Stimulated activated CD4-positive, alpha-beta T cell treated with anti-CD3 and anti-CD28 coated beads, Interleukin-1b, Interleukin-23, amount 100 ng/mL, for 24 hours (primary cell): ENCODE data around the gene PODN.

ENCODE experiments used
- DNase-seq, 4 experiments: peaks; one replicate each; pipeline ENCODE4 v3.0.0-alpha.2; 2020; ENCODE audit warnings: low read depth in 4 of 4, low spot score in 1 of 4

PODN gene

DNA sequence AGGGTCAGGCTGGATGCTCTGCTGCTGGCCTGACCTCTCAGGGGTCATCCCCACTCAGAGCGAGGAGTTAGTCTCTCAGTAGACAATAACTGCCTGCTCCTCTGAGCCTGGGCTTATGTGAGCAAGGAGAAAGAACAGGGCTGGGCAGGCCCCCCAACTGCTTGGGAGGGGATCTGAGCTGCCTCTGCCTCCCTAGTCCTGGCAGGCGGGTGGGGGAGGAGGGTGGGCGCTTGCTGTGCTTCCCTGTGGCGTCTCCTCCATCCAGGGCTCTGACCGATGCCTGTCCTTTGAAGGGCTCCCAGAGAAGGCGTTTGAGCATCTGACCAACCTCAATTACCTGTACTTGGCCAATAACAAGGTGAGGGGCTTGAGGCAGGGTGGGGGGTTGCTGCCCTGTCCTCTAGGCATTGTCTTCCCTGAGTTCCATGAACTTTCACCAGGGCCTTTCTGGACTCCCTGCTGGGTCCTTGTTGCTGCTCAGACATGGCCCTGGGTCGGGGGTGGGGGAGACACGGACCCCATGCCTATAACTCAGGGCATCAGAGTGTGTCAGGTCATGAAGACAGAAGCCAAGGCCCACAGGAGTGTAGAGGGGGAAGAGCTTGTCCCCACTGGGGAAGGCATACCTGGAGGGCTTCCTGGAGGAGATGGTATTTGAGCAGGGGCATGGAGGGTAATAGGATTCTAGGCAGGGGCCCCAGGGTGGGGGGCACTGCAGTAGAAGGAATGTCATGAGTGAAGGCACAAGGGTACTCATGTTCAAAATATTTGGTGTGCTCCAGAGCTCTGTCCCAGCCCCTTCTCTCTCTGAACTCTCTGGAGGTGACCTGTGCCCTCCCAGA lies 12.5 kb downstream of the PODN start:
- no peak for DNase-seq

DNA sequence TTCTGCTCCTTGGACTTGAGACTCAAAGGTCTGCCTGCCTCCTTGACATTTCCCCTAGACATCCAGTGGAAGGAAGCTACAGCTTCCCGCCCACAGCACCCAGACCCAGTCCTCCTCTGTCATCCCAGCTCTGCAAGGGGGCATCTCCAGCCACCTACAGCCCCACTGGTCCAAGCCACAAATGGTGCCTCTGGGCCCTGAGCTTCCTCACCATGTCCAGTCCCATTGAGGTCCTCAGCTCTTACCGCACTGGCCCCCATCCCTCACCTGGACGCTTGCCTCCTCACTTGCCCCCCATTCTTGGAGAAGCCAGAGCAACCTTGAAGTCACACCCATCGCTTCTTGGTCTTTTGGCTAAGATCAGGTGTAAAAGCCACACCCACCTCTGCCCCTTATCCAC lies 13.2 kb downstream of the PODN start:
- no peak for DNase-seq

DNA sequence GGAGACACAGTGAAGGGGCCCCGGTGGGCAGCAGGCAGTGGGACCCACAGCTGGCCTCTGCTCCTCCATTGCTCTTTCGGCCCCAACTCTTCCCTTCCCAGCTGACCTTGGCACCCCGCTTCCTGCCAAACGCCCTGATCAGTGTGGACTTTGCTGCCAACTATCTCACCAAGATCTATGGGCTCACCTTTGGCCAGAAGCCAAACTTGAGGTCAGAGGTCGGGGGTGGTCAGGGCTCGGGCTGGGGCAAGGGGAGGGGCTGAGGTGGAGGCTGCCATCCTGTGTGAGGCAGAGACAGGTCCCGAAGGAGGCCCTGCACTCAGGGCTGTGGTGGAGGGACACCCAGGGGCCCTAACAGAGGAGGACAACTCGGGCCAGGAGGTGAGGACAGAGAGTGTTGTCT lies 13.7 kb downstream of the PODN start:
- no peak for DNase-seq

DNA sequence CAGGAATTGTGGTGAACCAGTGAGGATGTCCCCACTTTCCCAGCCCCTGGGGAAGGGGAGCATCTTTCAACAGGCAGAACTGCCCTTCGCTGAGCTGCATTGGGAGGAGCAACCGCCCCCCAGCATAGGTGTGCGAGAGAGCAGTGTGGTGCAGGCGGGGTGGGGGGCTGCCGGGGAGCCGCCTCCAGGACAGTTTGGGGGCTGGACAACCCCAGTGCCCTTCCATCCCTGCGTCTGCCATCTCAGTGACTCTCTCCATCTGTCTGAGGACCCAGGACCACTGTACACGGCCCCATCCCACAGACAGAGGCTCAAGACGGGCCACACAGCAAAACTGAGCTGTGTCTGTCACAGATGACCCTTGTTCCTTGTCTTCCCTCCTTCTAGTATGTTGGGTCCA lies 14.2 kb downstream of the PODN start:
- DNase-seq = no peak

DNA sequence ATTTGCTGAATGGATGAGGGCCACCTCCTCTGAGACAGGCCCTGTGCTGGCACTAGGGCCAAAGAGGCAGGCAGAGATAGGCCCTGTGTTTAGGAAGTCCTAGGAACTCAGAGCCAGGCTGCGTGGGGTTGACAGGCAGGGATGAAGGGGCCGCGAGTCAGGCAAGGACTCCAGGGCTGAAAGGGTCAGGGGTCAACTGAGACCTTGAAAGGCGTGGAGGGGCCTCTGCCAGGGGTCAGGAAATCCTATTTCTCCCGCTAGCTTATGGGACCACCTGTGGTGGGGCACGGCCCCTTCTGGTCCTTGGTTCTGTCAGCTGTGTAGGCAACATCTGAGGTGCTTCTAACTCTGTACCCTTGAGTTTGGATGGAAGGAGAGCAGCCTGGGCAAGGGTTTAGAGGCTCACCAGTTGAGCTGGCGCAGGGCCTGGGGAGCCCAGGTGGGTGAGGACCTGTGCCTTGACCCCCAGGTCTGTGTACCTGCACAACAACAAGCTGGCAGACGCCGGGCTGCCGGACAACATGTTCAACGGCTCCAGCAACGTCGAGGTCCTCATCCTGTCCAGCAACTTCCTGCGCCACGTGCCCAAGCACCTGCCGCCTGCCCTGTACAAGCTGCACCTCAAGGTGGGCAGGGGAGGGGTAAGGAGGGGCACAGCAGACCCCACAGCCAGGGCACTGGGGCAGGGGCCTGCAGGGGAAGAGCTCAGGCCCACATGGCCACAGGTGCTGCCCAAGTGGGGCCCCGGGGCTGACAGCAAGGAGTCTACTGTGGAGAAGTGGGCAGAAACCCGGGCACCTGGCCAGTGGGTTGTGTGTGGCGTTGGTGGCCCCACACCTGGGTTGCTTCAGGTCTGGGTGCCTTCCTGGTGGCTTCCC lies 14.9 kb downstream of the PODN start:
- no peak for DNase-seq

DNA sequence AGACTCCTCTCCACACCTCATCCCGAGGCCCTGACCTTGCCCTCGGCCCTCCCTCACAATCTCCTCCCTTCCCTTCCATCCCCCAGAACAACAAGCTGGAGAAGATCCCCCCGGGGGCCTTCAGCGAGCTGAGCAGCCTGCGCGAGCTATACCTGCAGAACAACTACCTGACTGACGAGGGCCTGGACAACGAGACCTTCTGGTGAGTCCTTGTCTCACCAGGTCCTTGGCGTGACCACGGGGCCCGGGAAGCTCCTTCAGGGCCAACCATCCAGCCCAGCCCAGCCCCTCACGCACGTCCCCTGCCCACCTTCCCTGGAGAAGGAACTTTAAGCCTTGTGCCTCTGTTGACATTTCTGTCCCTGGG lies 15.6 kb downstream of the PODN start:
- DNase-seq = no peak

DNA sequence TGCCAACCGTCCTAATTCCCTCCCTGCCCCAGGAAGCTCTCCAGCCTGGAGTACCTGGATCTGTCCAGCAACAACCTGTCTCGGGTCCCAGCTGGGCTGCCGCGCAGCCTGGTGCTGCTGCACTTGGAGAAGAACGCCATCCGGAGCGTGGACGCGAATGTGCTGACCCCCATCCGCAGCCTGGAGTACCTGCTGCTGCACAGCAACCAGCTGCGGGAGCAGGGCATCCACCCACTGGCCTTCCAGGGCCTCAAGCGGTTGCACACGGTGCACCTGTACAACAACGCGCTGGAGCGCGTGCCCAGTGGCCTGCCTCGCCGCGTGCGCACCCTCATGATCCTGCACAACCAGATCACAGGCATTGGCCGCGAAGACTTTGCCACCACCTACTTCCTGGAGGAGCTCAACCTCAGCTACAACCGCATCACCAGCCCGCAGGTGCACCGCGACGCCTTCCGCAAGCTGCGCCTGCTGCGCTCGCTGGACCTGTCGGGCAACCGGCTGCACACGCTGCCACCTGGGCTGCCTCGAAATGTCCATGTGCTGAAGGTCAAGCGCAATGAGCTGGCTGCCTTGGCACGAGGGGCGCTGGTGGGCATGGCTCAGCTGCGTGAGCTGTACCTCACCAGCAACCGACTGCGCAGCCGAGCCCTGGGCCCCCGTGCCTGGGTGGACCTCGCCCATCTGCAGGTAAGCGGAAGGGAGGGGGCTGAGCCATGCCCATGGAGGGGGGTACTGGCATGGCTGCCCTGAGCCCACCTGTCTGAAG lies 16.5 kb downstream of the PODN start:
- DNase-seq = no peak

DNA sequence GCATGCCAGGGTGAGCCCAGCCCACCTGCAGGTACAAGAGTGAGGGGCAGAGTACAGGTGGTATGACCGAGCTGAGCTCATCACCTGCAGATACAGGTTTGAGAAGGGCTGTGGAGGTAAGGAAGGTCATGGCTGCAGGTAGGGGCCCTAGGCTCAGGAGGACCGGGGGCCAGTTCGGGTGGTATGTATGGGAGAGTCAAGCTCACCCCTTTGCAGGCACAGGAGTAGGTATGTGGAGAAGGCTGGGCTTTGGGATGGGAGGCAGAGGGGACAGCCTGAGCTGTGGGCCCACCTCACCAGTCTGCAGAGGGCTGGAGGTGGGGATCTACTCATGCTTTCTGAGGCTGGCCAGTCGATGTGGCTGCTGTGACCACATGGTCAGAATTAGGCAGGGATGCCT lies 17.2 kb downstream of the PODN start:
- no peak for DNase-seq

DNA sequence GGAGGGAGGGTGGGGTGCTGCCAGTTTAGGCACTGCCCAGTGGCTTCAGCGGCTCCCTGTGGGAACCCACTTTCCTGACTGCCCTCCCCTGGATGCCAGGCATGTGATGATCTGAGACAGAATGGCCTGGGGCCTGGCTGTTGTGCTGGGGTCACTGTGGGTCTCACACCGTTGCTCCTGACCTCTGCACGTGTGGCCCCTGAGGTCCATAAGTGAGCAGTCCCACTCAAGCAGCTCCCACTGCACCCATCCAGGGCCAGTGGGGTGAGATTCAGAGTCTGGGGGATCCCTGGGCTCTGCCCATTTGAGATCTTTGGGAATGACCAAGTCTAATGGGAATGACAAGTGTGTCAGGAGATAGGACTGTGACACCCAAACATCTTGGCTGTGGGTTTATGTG lies 18.0 kb downstream of the PODN start:
- DNase-seq = no peak

DNA sequence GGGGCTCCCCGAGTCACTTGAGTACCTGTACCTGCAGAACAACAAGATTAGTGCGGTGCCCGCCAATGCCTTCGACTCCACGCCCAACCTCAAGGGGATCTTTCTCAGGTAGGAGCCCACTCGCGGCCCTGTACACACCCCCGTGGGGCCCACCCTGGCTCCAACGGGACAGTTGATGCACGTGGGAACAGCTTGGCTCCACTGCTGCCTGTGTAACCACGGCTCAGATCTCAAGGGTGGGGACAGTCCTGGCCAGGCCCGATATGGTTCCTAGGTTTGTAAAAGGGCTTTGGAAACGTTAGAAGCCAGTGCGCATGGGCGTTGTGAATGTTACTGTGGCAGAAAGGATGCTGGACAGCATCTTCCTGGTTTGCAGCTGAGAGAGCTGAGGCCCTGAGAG lies 18.8 kb downstream of the PODN start:
- DNase-seq = no peak

DNA sequence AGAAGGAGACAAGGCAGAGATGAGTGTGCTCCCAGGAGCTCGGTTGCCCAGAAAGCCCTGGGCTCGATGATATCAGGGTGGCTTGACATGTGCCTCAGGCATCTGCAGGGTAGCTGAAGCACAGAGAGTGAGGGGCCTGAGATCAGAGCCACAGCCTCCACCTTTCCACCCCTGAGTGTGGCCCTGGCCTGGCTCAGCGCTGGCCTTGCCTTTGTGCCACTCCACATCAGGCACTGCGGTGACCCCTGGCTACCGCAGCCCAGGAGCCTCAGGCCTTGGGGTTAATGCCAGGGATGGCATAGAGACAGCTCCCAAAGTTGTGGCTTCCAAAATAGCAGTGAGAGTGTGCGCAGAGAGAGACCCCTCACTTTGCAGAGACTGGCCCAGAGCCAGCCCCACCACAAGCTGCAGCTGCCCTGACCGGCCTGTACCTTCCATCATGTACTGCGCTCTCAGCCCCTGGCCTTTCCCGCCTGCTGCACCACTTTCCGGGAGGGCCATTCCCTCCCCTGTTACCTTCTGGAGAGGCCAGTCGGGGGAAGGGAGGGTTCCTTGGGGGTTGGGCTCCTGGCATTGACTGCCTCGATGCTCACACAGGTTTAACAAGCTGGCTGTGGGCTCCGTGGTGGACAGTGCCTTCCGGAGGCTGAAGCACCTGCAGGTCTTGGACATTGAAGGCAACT lies 19.5 kb downstream of the PODN start:
- DNase-seq = no peak

DNA sequence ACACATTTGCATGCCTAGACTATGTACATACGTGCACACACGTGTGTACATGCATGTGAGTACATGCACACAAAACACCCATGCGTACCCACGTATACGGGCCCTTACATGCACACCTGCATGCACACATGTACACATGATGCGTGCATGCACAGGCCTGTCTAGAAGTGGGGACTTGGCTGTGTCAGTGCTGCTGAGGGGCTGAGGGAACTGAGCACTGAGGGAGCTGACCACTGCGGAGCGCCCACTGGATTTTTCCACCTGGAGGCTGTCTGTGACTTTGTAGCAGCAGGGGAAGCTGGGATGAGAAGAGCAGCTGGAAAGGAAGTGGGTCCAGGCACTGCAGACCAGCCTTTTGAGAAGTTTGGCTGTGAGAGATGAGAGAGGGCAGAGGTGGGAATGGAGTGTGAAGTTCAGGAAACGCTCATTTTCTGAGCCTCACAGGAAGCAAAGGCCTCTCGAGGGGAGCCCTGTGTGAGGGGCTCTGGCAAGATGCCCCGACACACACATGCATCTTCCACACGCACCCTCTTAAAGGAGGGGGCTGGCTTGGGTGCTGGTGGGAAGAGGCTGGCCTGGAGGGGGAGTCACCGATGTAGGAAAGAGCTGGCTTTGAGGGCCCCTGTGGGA lies 20.9 kb downstream of the PODN start:
- DNase-seq = no peak

DNA sequence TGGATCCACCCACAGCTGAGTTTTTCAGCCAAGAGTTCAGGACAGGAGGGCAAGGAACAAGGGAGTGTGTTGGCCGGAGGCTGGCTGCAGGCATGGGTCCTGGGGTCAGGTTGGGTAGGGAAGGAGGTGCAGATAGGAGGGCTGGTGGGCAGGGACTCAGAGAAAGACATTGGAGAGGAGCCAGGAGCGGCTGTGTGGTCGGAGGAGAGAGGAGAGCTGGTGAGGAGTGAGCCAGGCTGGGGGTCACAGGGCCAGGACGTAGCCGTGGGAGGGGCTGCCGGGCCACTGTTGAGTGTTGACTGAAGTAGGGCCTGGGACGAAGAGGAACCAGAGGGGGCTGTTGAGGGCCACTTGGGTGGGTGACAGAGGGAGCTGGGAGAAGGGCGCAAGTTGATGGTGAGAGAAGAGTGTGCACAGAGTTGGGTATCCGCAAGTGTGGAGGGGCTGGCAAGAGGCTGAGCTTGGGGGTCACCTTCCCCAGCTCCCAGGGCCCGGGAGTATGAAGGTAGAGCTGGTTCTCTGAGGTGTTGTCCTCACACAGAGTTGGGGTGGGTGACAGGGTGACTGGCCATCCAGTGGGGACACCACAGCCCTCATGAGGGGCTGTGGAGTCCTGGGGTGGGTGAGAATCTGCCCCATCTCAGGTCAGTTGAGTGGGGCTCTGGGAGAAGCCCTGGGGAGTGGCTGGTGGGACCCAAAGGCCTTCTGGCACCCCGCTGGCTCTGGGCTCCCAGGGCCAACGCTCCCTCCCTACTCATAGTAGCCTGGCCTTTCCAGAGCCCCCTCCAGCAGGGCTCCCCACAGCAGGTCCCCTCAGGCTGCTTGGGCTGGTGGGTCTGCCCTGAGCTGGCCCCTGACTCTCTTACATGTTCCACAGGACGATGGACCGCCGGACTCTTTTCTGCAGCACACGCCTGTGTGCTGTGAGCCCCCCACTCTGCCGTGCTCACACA lies 21.9 kb downstream of the PODN start:
- no peak for DNase-seq

DNA sequence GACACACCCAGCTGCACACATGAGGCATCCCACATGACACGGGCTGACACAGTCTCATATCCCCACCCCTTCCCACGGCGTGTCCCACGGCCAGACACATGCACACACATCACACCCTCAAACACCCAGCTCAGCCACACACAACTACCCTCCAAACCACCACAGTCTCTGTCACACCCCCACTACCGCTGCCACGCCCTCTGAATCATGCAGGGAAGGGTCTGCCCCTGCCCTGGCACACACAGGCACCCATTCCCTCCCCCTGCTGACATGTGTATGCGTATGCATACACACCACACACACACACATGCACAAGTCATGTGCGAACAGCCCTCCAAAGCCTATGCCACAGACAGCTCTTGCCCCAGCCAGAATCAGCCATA lies 22.6 kb downstream of the PODN start:
- DNase-seq = no peak

DNA sequence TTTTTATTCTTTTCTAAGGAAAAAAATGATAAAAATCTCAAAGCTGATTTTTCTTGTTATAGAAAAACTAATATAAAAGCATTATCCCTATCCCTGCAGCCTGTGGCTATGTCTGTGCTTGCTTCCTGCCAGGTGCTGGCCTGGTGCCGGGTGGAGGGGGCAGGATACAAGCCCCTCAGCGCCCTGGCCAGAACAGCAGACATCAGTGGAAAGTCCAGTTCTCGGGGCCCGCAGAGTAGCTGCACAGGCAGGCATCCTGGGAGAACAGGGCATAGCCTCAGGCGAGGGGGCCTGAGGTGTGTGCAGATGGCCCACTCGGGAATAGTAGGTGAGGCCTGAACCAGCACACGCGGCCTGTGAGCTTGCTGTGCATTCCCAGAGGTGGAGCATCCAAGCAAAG lies 23.4 kb downstream of the PODN start:
- no peak for DNase-seq

DNA sequence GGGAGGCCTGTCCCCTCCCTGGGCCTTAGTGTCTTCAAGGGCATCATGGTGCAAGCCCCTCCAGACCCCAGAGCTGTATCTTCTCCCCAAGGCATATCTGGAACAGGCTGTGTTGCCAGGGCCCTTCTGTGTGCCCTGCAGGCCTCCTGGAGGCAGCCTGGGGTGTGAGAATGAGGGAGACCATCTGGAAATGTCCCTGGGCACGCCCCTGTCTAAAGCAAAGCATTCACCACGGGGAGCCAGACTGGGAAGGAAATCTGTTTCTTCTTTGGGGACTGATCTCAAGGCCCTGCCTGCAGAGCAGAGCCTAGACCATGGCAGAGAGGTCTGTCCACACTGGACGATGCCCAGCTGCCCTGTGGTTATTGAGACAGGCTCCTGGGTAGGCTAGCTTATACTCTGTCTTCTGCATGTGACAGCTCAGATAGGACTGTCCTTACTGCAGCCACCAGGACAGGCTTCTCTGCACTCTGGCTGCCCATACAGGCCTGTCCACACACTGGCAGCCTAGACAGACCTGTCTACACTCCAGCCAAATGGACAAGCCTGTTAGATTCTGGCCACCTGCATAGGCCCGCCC lies 24.6 kb downstream of the PODN start:
- DNase-seq = no peak

DNA sequence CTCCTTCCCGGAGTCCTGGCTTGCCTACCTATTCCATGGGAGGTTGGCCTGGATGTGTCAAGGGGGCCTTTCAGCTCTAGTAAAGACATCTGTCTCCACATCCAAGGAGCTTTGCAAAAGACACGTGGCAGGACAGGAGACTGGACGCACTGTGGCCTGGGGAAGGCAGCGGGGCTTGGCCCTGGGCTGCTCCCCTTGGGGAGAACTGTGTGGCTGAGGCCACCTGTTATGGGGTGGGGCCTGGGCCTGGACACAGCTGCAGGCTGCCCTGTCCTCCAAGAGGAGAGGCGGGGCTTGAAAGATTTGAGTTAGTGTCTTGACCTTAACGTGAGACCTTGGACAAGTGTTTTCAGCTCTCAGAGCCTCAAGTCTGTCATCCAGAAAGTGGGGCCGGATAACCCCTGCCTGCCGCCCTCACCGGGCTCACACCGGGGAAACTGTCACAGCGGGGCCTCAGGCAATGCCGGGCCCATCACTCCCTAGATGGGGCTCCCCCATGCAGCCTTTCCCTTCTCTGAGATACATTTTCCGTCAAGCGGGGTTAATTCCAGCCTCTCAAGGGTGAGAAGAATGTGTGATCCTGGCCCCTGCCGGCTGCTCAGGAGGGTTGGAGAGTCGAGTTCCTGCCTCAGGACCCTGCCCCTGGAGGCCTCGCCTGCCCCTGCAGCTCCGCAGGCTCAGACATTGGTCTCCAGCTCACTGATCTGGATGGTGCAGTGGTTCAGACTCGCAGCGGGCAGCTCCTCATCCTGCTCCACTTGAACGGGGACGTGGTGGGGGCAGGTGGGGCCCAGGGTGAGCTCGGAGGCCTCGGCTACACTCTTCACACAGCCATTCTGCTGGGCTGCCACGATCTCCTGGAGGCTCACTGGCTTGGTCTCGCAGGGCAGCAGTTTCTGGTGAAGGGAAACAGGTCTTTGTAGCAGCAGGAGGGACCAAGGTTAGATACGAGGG lies 25.6 kb downstream of the PODN start:
- DNase-seq = no peak
